Measurements from ENCODE around the gene COQ10A. TPM values are rescaled to one million over a fixed set of nuclear protein-coding genes. Genes with fewer than 3 reads are reported as not detected.
A peak's percentile ranks its signal among the peaks of the same experiment; 100 is the strongest.

The COQ10A gene
- total and polyA plus RNA-seq, 9 of the 15 experiments (the other 6 are each of a cell fraction or from before 2014, with no cell fraction given): 3.1 to 26.4 (median 12.7) TPM

DNA sequence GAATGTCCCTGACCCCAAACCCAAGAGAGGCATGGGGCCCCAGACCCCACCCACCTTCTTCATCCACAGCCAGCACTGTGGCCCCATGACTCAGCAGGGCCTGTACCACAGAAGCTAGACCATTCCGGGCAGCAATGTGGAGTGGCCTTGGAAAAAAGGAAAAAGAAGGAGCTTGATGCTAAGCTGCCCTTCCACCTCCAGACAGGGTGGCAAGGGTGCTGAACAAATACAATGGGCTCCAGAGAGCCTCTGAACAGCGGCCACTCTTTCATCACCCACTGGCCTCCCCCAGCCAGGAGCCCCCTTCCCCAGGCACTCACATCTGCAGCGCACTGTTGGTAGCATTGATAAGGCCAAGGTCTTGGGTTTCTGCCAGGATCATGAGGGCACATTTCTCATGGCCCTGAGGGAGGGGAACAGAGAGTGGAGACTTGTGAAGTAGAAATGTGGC is 23.0 kb upstream of the COQ10A start (continued):
- TF ChIP-seq ELF1 (tag; IDR thresholded peaks at IDR 0.05) (no peak), ADNP (tag; IDR thresholded peaks at IDR 0.05) (no peak), CBX3 (IDR thresholded peaks at IDR 0.05; ENCODE audit: borderline replicate concordance in 1 of 2, low read length in 2 of 2) (no peak), NFE2 (IDR thresholded peaks at IDR 0.05; ENCODE audit: low read depth) (peak; percentile 81), MAZ (CRISPR knock-in tag; conservative IDR thresholded peaks at IDR 0.05 in 1 of 2, IDR thresholded peaks at IDR 0.05 in 1 of 2) (peak in 1 of 2 experiments; percentile 31; a peak in 1 of 4 replicates), ZNF41 (CRISPR knock-in tag; conservative IDR thresholded peaks at IDR 0.05) (0 out of 2 replicates have a peak, but pooled peaks have one; percentile 5), KDM1A (IDR thresholded peaks at IDR 0.05) (no peak), FOSL1 (tag; conservative IDR thresholded peaks at IDR 0.05) (peak; percentile 58; the same call in 1 of the 2 replicates), MAFG (tag; conservative IDR thresholded peaks at IDR 0.05) (peak; percentile 75)
- TF ChIP-seq, protein P1, sequence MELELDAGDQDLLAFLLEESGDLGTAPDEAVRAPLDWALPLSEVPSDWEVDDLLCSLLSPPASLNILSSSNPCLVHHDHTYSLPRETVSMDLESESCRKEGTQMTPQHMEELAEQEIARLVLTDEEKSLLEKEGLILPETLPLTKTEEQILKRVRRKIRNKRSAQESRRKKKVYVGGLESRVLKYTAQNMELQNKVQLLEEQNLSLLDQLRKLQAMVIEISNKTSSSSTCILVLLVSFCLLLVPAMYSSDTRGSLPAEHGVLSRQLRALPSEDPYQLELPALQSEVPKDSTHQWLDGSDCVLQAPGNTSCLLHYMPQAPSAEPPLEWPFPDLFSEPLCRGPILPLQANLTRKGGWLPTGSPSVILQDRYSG (tag; conservative IDR thresholded peaks at IDR 0.05; ENCODE audit: low read depth): peak; percentile 67; the same call in 1 of the 2 replicates
- TF ChIP-seq, protein P2, sequence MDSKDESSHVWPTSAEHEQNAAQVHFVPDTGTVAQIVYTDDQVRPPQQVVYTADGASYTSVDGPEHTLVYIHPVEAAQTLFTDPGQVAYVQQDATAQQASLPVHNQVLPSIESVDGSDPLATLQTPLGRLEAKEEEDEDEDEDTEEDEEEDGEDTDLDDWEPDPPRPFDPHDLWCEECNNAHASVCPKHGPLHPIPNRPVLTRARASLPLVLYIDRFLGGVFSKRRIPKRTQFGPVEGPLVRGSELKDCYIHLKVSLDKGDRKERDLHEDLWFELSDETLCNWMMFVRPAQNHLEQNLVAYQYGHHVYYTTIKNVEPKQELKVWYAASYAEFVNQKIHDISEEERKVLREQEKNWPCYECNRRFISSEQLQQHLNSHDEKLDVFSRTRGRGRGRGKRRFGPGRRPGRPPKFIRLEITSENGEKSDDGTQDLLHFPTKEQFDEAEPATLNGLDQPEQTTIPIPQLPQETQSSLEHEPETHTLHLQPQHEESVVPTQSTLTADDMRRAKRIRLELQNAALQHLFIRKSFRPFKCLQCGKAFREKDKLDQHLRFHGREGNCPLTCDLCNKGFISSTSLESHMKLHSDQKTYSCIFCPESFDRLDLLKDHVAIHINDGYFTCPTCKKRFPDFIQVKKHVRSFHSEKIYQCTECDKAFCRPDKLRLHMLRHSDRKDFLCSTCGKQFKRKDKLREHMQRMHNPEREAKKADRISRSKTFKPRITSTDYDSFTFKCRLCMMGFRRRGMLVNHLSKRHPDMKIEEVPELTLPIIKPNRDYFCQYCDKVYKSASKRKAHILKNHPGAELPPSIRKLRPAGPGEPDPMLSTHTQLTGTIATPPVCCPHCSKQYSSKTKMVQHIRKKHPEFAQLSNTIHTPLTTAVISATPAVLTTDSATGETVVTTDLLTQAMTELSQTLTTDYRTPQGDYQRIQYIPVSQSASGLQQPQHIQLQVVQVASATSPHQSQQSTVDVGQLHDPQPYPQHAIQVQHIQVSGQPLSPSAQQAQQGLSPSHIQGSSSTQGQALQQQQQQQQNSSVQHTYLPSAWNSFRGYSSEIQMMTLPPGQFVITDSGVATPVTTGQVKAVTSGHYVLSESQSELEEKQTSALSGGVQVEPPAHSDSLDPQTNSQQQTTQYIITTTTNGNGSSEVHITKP (IDR thresholded peaks at IDR 0.05; ENCODE audit: partially characterized antibody): peak; percentile 87
- TF ChIP-seq, protein P3, sequence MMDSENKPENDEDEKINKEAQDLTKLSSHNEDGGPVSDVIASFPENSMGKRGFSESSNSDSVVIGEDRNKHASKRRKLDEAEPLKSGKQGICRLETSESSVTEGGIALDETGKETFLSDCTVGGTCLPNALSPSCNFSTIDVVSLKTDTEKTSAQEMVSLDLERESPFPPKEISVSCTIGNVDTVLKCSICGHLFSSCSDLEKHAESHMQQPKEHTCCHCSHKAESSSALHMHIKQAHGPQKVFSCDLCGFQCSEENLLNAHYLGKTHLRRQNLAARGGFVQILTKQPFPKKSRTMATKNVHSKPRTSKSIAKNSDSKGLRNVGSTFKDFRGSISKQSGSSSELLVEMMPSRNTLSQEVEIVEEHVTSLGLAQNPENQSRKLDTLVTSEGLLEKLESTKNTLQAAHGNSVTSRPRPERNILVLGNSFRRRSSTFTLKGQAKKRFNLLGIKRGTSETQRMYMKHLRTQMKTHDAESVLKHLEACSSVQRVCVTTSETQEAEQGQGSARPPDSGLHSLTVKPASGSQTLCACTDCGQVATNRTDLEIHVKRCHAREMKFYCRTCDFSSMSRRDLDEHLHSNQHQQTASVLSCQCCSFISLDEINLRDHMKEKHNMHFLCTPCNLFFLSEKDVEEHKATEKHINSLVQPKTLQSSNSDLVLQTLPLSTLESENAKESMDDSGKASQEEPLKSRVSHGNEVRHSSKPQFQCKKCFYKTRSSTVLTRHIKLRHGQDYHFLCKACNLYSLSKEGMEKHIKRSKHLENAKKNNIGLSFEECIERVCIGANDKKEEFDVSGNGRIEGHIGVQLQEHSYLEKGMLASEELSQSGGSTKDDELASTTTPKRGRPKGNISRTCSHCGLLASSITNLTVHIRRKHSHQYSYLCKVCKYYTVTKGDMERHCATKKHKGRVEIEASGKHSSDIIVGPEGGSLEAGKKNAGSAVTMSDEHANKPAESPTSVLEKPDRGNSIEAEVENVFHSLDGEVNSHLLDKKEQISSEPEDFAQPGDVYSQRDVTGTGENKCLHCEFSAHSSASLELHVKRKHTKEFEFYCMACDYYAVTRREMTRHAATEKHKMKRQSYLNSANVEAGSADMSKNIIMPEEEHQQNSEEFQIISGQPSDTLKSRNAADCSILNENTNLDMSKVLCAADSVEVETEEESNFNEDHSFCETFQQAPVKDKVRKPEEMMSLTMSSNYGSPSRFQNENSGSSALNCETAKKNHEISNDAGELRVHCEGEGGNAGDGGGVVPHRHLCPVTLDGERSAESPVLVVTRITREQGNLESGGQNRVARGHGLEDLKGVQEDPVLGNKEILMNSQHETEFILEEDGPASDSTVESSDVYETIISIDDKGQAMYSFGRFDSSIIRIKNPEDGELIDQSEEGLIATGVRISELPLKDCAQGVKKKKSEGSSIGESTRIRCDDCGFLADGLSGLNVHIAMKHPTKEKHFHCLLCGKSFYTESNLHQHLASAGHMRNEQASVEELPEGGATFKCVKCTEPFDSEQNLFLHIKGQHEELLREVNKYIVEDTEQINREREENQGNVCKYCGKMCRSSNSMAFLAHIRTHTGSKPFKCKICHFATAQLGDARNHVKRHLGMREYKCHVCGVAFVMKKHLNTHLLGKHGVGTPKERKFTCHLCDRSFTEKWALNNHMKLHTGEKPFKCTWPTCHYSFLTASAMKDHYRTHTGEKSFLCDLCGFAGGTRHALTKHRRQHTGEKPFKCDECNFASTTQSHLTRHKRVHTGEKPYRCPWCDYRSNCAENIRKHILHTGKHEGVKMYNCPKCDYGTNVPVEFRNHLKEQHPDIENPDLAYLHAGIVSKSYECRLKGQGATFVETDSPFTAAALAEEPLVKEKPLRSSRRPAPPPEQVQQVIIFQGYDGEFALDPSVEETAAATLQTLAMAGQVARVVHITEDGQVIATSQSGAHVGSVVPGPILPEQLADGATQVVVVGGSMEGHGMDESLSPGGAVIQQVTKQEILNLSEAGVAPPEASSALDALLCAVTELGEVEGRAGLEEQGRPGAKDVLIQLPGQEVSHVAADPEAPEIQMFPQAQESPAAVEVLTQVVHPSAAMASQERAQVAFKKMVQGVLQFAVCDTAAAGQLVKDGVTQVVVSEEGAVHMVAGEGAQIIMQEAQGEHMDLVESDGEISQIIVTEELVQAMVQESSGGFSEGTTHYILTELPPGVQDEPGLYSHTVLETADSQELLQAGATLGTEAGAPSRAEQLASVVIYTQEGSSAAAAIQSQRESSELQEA (IDR thresholded peaks at IDR 0.05; ENCODE audit: low read depth): no peak
- TF ChIP-seq, protein P4, sequence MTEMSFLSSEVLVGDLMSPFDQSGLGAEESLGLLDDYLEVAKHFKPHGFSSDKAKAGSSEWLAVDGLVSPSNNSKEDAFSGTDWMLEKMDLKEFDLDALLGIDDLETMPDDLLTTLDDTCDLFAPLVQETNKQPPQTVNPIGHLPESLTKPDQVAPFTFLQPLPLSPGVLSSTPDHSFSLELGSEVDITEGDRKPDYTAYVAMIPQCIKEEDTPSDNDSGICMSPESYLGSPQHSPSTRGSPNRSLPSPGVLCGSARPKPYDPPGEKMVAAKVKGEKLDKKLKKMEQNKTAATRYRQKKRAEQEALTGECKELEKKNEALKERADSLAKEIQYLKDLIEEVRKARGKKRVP (CRISPR knock-in tag; IDR thresholded peaks at IDR 0.05): 0 out of 2 replicates have a peak, but pooled peaks have one; percentile 42

All from K562 (cell line).